GM18951 (cell line): ENCODE data around the gene ASH1L.

ENCODE experiments used
- POLR2A ChIP-seq: IDR thresholded peaks from 4 replicates; pipeline ENCODE4 v1.6.1; 2011; ENCODE audit warnings: mild to moderate bottlenecking; ENCODE audit not compliant: insufficient read length, insufficient read depth; ENCODE audit errors: extremely low read depth
- in situ Hi-C: fragments of 300-500 bp; cut with MboI; formaldehyde crosslinking; loops from one replicate; pipeline ENCODE4 v1.12.0; 2022; ENCODE audit warnings: low sequenced_read_pairs, mixed read lengths, inconsistent platforms; ENCODE audit not compliant: unreplicated experiment

Gene ASH1L

DNA sequence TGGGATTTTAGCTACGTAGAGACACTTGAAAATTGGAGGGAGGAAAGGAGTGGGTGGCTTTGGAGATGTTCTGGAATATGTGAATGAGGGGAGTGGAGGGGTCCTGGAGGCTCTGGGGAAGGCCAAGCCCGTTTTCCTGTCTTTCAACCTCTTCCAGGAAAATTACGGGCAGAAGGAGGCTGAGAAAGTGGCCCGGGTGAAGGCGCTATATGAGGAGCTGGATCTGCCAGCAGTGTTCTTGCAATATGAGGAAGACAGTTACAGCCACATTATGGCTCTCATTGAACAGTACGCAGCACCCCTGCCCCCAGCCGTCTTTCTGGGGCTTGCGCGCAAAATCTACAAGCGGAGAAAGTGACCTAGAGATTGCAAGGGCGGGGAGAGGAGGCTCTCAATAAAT lies 242.4 kb downstream of the ASH1L start:
- no peak for TF ChIP-seq POLR2A
- in situ Hi-C loops: no loop called here

DNA sequence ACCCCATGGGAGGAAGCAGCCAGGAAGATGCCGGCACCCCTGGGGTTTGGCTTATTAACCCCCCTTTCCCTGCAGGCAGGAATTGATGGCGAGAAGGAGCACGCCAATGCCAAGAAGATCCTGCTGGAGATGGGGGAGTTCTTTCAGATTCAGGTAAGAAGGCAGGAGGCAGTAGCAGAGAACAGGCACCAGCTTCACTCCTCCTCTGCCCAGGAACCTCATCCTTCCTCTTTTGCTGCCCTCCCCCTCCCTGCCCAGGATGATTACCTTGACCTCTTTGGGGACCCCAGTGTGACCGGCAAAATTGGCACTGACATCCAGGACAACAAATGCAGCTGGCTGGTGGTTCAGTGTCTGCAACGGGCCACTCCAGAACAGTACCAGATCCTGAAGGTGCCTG lies 243.1 kb downstream of the ASH1L start:
- in situ Hi-C loops: no loop called here
- TF ChIP-seq POLR2A: no peak

DNA sequence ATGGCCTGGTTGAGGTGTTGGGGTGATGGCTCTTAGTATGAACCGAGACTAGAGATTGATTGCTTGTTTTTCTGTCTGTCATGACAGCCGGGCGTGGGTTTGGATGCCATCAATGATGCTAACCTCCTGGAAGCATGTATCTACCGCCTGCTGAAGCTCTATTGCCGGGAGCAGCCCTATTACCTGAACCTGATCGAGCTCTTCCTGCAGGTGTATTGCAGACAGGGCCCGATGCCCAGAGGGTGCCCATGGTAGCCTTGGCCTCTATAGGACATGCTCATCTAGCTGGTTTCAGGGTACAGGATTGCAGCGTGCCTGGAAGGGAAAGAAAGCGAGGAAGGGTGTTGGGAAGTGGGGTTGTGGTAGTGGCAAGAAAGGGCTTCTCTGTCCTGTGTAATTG lies 244.5 kb downstream of the ASH1L start:
- in situ Hi-C loops: no loop called here

DNA sequence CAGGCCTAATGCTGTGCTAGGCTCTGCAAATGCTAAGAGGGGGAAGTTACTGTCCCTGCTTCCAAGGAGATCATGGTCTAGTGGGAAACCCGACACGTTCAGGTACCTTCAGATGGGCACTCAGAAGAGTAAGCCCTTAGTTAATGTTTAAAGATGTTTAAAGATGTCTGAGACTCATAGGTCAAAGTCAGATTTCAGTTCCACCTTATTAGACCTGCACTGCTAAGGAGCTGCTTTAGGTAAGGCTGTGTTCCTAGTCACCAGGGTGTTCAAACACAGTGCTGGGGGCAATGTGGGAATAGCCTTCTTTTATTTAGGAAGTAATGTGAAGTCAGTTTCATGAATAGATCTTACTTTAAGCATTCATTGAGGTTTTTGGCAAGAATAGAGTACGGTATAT lies 245.7 kb downstream of the ASH1L start:
- TF ChIP-seq POLR2A: no peak
- in situ Hi-C loops: no loop called here

More for the DNA sequence above, 244.5 kb downstream of the ASH1L start:
- TF ChIP-seq POLR2A: no peak

DNA sequence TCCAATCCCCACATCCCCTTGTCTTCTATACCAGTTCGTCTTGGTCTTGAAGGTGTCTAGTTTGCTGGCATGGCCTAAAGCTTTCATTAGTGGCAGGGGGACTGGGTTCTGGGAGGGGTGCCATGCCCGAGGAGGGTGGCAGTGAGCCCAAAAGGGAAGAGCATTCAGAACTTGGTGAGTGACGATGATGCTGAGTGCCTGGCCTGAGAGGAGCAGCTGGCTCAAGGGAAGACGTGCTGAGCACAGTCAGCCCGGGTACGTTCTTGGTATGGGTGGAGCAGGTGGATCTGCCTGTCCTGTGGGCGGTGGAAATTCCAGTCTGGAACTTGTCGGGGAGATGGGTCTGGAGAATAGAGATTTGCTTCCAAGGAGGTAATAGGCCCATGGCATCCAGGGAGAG lies 249.3 kb downstream of the ASH1L start:
- TF ChIP-seq POLR2A: no peak
- in situ Hi-C loops: no loop called here

DNA sequence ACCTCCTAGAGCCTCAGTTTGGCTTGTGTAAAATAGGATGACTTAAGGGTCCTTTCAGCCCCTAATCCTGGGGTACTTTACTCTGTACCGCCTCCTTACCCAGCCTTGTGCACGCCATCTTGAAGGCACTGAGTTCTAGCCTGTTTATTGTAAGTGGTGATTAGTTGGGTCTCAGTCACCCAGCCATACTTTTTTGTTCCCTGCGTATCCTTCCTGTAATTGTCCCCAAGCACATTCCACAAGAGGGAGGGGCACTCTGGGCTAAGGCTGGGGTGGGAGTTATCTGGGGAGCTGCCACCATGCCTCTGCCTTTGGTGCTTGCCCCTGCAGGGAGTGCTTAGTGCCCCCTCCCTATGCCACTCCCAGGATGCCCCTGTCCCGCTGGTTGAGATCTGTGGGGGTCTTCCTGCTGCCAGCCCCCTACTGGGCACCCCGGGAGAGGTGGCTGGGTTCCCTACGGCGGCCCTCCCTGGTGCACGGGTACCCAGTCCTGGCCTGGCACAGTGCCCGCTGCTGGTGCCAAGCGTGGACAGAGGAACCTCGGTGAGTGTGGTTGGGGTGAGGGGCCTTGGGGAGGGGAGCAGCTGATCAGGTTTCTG lies 253.1 kb downstream of the ASH1L start:
- in situ Hi-C loops: no loop called here

DNA sequence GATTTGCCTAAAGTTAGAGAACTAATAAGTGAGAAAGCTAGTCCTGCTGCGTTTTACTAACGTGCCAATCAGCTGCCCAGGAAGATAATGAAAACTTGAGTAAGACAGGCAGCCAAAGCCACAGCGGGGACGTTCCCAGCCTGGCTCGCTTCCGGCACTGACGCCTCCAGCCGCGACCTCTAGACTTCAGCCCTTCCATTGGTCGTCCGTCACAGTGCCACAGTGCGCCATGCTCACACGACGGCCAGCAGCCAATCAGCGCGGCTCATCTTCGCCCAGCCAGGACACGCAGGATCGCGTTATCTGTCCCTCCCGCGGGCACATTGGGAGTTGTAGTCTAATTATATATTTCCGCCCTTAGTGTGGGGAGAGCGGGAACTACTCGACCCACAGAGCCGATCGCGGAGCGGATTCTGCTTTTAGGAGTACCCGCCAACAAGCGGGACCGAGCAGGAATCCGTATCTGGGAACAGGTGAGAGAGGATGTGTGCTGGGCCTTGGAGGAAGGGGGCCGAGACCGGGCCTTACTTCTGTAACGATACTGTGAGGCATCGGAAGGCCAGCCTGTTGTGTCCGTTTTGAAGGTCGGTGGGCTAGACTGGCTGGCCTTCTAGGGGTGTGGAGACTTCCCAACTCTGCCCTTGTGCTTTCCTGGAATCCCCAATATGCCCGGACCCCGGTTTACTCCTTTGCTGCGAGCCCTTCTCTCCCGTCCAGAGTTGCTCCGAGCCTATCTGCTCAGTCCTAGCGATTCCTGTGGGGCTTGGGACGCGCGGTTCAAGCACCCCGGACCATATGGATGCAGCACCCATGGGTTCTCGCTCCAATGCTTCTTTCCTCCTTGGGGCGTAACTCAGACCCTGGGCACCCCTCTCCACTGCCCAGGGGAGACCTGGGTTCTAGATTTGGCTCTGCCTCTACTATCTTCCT lies 253.8 kb downstream of the ASH1L start, which contains the start of gene FDPS:
TSS of gene FDPS (plus strand) at position 374 of the 930 bp plus-strand sequence. CDS start 924 bp downstream, outside the sequence.
- in situ Hi-C loops: no loop called here
- TF ChIP-seq POLR2A: peak; percentile 91

More for the DNA sequence above, 253.1 kb downstream of the ASH1L start:
- peak; percentile 24 for TF ChIP-seq POLR2A

DNA sequence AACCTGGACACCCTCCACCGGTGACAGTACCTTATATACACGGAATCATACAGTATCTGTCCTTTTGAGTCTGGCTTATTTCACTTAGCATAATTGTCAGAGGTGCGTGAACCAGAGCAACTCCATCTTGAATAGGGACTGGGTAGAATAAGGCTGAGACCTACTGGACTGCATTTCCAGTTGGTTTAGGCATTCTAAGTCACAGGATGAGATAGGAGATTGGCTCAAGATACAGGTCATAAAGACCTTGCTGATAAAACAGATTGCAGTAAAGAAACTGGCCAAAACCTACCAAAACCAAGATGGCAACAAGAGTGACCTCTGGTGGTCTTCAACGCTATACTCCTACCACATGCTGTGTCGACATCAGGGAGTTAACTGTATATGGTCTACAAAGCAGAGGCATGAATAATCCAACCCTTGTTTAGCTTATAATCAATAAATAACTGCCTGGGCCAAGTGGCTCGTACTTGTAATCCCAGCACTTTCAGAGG lies 255.3 kb downstream of the ASH1L start:
- in situ Hi-C loops: no loop called here

DNA sequence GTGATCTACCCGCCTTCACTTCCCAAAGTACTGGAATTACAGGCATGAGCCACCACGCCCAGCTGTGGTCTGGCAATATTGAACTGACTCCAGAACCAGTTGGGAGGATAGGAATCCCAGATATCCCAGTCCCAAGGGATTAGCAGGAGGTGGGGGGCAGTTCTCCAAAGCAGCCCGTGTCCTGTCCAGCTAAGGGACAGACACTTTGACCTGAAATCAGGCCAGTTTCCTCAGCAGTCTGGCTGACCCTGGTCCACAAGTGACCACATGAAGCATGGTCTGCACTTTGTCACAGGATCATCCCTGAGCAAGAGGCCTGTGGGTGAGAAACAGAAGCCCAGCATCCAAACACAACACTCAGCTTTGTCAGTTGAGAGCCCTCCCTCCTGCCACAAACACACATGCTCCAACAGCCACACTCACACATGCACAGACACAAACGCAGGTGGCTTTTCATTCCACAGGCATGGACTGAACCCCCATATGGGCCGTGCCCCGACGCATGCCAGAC lies 256.7 kb downstream of the ASH1L start:
- in situ Hi-C loops: no loop called here
- no peak for TF ChIP-seq POLR2A

More for the DNA sequence above, 255.3 kb downstream of the ASH1L start:
- TF ChIP-seq POLR2A: no peak

DNA sequence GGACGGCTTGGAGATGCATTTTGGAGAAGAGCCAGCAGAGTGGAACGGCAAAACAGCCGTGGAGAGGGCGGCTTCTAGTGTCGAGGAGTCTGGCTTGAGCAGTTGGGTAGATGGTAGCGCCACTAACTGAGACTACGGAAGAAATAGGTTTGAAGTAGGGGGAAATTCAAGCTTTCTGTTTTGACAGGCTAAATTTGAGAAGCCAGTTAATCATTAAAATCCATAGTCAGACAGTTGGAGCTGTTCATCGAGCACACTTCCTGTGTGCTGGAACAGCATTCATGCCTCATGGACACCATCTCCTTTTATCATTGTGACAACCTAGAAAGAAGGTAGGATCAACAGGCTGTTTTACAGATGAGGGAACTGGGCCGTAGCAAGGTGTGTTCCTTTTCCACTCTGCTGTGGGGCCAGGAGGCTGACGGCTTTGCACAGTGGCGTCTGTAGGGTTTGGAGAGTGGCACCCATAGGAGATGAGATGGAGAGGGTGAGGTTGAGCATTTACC lies 258.0 kb downstream of the ASH1L start:
- in situ Hi-C loops: no loop called here
- TF ChIP-seq POLR2A: peak; percentile 65

DNA sequence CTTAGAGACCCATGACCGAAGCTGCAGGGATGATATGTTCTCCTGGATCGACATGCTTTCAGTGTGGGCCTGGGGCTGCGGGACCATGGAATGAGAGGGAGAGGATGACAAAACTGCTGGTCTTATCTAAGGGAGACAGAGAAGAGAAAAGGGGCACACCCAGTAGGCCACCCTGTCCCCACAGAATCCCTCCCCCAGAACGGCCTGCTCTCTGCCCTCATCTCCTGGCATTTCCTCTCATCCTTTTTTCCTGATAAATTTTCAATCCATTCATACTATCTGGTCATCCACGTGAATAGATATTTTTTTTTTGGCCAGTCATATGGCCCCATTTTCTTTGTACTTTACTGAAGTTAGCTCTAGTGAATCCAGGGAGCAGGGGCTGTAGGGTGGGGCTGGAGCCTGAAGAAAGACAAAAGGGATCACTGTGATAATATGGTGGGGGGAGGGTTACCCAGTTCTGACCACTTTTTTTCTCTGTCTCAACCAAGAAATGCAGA lies 261.2 kb downstream of the ASH1L start, which contains the start of gene PKLR:
TSS of gene PKLR (minus strand) at position 97 of the 500 bp plus-strand sequence. CDS start at position 54, 43 bp downstream.
- no peak for TF ChIP-seq POLR2A
- in situ Hi-C loops: no loop called here

DNA sequence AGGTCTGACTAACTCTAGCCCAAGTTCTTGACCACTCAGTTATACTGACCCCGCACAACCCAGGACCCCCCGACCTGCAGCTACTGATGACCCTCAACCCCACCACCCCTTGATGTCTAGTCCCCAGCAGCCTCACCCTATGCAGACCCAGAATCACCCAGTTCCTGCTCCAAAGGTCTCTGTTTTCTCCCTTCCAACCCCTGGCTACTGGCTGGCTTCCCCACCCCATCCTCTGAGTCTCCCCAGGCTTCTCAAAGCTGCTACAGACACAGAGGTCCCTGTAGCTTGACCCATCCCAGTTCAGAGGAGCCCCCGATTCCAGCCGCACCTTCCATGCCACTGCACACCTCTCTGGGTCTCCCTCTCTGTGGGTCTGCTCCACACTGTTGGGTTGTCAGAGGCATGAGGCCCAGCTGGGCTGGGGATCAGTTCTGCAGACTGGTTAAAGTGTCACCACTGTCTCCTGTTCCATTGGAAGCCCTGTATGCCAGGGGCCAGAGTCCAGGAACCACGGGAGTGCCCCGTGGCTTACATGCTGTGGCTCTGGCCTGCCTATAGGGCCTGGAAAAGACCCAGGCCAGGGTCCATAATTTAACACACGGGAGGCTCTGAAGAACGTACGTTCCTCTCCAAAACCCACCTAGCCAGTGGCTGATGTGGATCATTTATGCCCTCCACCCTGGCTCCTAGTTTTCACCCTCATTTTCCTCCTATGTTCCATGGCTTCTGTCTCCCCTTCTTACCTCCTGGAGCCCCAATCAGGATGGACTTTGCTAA lies 261.9 kb downstream of the ASH1L start:
- TF ChIP-seq POLR2A: no peak
- in situ Hi-C loops: no loop called here
